ENCODE measurements around the gene TH. TPM values are rescaled to one million over a fixed set of nuclear protein-coding genes. Genes with fewer than 3 reads are reported as not detected.

The TH gene
- total RNA-seq, 2 donors from 2014 or later: not detected

GRCh38 chr11:2143799-2144543, 27.6 kb downstream of the TH start:
- H3K9me3 Mint-ChIP-seq: no peaks in the 10 kb centered on the region
- H3K4me3 Mint-ChIP-seq: peak overlapping the region; percentile 60
- peaks cover 6% of the 10 kb centered on the region for H3K36me3 Mint-ChIP-seq (ENCODE audit: low read depth)
- peak; percentile 38 for ATAC-seq (replicated peaks)
- peaks cover 46% of the 10 kb centered on the region for H3K27me3 Mint-ChIP-seq
- H3K27ac Mint-ChIP-seq: peak overlapping the region; percentile 26
- H3K4me1 Mint-ChIP-seq: peaks cover 15% of the 10 kb centered on the region

- peak overlapping the region; percentile 26 for H3K27ac Mint-ChIP-seq
- peaks cover 6% of the 10 kb centered on the region for H3K36me3 Mint-ChIP-seq (ENCODE audit: low read depth)
- no peaks in the 10 kb centered on the region for H3K9me3 Mint-ChIP-seq
- peaks cover 42% of the 10 kb centered on the region for H3K27me3 Mint-ChIP-seq
- H3K4me3 Mint-ChIP-seq: peak overlapping the region; percentile 60
- ATAC-seq (replicated peaks): no peak
- H3K4me1 Mint-ChIP-seq: peaks cover 15% of the 10 kb centered on the region
Measured at GRCh38 chr11:2143477-2143798, 28.2 kb downstream of the TH start.

GRCh38 chr11:2142762-2143202, 28.8 kb downstream of the TH start:
- Mint-ChIP-seq H3K27ac (peak overlapping the region; percentile 26), H3K9me3 (no peaks in the 10 kb centered on the region), H3K4me3 (peak overlapping the region; percentile 60), H3K27me3 (peaks cover 38% of the 10 kb centered on the region), H3K36me3 (ENCODE audit: low read depth) (peaks cover 6% of the 10 kb centered on the region), H3K4me1 (peaks cover 15% of the 10 kb centered on the region)
- ATAC-seq (replicated peaks): peak; percentile 94

- no peak for ATAC-seq (replicated peaks)
Measured at GRCh38 chr11:2142300-2142759, 29.3 kb downstream of the TH start.

GRCh38 chr11:2140411-2141400, 30.9 kb downstream of the TH start:
- no peak for ATAC-seq (replicated peaks)
- peaks cover 21% of the 10 kb centered on the region for H3K36me3 Mint-ChIP-seq (ENCODE audit: low read depth)
- H3K9me3 Mint-ChIP-seq: no peaks in the 10 kb centered on the region
- H3K27ac Mint-ChIP-seq: peak overlapping the region; percentile 54
- peaks cover 35% of the 10 kb centered on the region for H3K27me3 Mint-ChIP-seq
- H3K4me1 Mint-ChIP-seq: peaks cover 18% of the 10 kb centered on the region
- H3K4me3 Mint-ChIP-seq: peak overlapping the region; percentile 60

More at GRCh38 chr11:2142300-2142759, 29.3 kb downstream of the TH start:
- peak overlapping the region; percentile 26 for H3K27ac Mint-ChIP-seq
- peaks cover 38% of the 10 kb centered on the region for H3K27me3 Mint-ChIP-seq
- H3K4me3 Mint-ChIP-seq: peak overlapping the region; percentile 60
- H3K4me1 Mint-ChIP-seq: peaks cover 15% of the 10 kb centered on the region
- H3K9me3 Mint-ChIP-seq: no peaks in the 10 kb centered on the region
- peaks cover 8% of the 10 kb centered on the region for H3K36me3 Mint-ChIP-seq (ENCODE audit: low read depth)

- H3K27ac Mint-ChIP-seq: no peak overlapping the region
- peaks cover 22% of the 10 kb centered on the region for H3K36me3 Mint-ChIP-seq (ENCODE audit: low read depth)
- ATAC-seq (replicated peaks): no peak
- peak overlapping the region; percentile 60 for H3K4me3 Mint-ChIP-seq
- H3K9me3 Mint-ChIP-seq: no peaks in the 10 kb centered on the region
- peaks cover 30% of the 10 kb centered on the region for H3K27me3 Mint-ChIP-seq
- peaks cover 18% of the 10 kb centered on the region for H3K4me1 Mint-ChIP-seq
Measured at GRCh38 chr11:2139621-2140337, 31.8 kb downstream of the TH start.

- Mint-ChIP-seq H3K27ac (peak within 1 kb of the TSS; percentile 56), H3K27me3 (peaks cover 29% of the 10 kb centered on the region), H3K9me3 (no peaks in the 10 kb centered on the region), H3K36me3 (ENCODE audit: low read depth) (peaks cover 22% of the 10 kb centered on the region), H3K4me1 (peaks cover 18% of the 10 kb centered on the region), H3K4me3 (peak within 1 kb of the TSS; percentile 69)
- no peak for ATAC-seq (replicated peaks)
Measured at GRCh38 chr11:2139123-2139521, 32.5 kb downstream of the TH start, which contains the start of gene IGF2. TSS of gene IGF2 (minus strand) at chr11:2139389. CDS start at chr11:2135523, 3,866 bp downstream.

GRCh38 chr11:2138431-2139122, 33.0 kb downstream of the TH start:
- H3K36me3 Mint-ChIP-seq (ENCODE audit: low read depth): peaks cover 22% of the 10 kb centered on the region
- H3K4me1 Mint-ChIP-seq: peaks cover 18% of the 10 kb centered on the region
- peaks cover 29% of the 10 kb centered on the region for H3K27me3 Mint-ChIP-seq
- peak overlapping the region; percentile 69 for H3K4me3 Mint-ChIP-seq
- H3K27ac Mint-ChIP-seq: peak overlapping the region; percentile 56
- H3K9me3 Mint-ChIP-seq: no peaks in the 10 kb centered on the region
- no peak for ATAC-seq (replicated peaks)

GRCh38 chr11:2138068-2138430, 33.6 kb downstream of the TH start:
- Mint-ChIP-seq H3K27ac (peak overlapping the region; percentile 56), H3K4me3 (peak overlapping the region; percentile 69), H3K9me3 (no peaks in the 10 kb centered on the region), H3K4me1 (peaks cover 18% of the 10 kb centered on the region), H3K27me3 (peaks cover 31% of the 10 kb centered on the region), H3K36me3 (ENCODE audit: low read depth) (peaks cover 27% of the 10 kb centered on the region)
- ATAC-seq (replicated peaks): no peak

- no peak overlapping the region for H3K27ac Mint-ChIP-seq
- peak; percentile 19 for ATAC-seq (replicated peaks)
- peaks cover 14% of the 10 kb centered on the region for H3K4me1 Mint-ChIP-seq
- no peaks in the 10 kb centered on the region for H3K9me3 Mint-ChIP-seq
- H3K4me3 Mint-ChIP-seq: peak overlapping the region; percentile 58
- peaks cover 31% of the 10 kb centered on the region for H3K27me3 Mint-ChIP-seq
- peaks cover 32% of the 10 kb centered on the region for H3K36me3 Mint-ChIP-seq (ENCODE audit: low read depth)
Measured at GRCh38 chr11:2137202-2138067, 34.2 kb downstream of the TH start.

GRCh38 chr11:2136952-2137201, 34.7 kb downstream of the TH start:
- H3K27ac Mint-ChIP-seq: no peak overlapping the region
- H3K36me3 Mint-ChIP-seq (ENCODE audit: low read depth): peaks cover 36% of the 10 kb centered on the region
- H3K4me3 Mint-ChIP-seq: peak overlapping the region; percentile 58
- peaks cover 10% of the 10 kb centered on the region for H3K4me1 Mint-ChIP-seq
- peaks cover 30% of the 10 kb centered on the region for H3K27me3 Mint-ChIP-seq
- no peaks in the 10 kb centered on the region for H3K9me3 Mint-ChIP-seq
- no peak for ATAC-seq (replicated peaks)

- peaks cover 39% of the 10 kb centered on the region for H3K36me3 Mint-ChIP-seq (ENCODE audit: low read depth)
- H3K9me3 Mint-ChIP-seq: no peaks in the 10 kb centered on the region
- H3K4me1 Mint-ChIP-seq: peaks cover 11% of the 10 kb centered on the region
- H3K4me3 Mint-ChIP-seq: peak overlapping the region; percentile 58
- peaks cover 31% of the 10 kb centered on the region for H3K27me3 Mint-ChIP-seq
- H3K27ac Mint-ChIP-seq: no peak overlapping the region
- no peak for ATAC-seq (replicated peaks)
Measured at GRCh38 chr11:2136209-2136951, 35.2 kb downstream of the TH start.
